Caco-2 (cell line): ENCODE data around the gene CNTF. TPM values are rescaled to one million over a fixed set of nuclear protein-coding genes. Genes with fewer than 3 reads are reported as not detected.

Experiments
- BruUV-seq: library from RNA; stranded (reverse); fragments of 400-500 nt; replicated peaks from 2 replicates; lab custom pipeline; 2021; lab: Mats Ljungman, UMichigan
- CTCF ChIA-PET: fragments of 300-600 bp; sonication (Branson Sonifier 250); formaldehyde crosslinking; loops from one replicate; lab custom pipeline; 2022; ENCODE audit warnings: antibody characterized with exemption; lab: Charles Lee
- POLR2A ChIA-PET: fragments of 300-600 bp; sonication (Branson Sonifier 250); formaldehyde crosslinking; loops from one replicate; lab custom pipeline; 2022; ENCODE audit warnings: antibody characterized with exemption; lab: Charles Lee
- DNase-seq, 2 experiments: peaks; one replicate each; pipeline versions ENCODE4 v3.0.0 to v3.0.0-alpha.2; 2020 to 2022
- H3K27me3 ChIP-seq: replicated peaks from 2 replicates; pipeline ENCODE4 v1.6.0; 2011; ENCODE audit warnings: low read length; ENCODE audit not compliant: control insufficient read depth, insufficient read depth
- H3K36me3 ChIP-seq: 2 replicates; pipeline ENCODE4 v1.5.1; 2011; ENCODE audit warnings: low read length; ENCODE audit not compliant: control insufficient read depth, insufficient read depth
- H3K4me1 ChIP-seq: fragments of 250-450 bp; sonication (Bioruptor Pico); 2 replicates; pipeline ENCODE4 v1.5.1; 2020; ENCODE audit warnings: mild to moderate bottlenecking
- H3K4me3 ChIP-seq: 2 replicates; pipeline ENCODE4 v1.5.1; 2011; ENCODE audit warnings: low read depth, mild to moderate bottlenecking, control low read depth, low read length
- H3K9me3 ChIP-seq: fragments of 250-450 bp; sonication (Bioruptor Pico); 2 replicates; pipeline ENCODE4 v1.5.1; 2020; ENCODE audit warnings: mild to moderate bottlenecking, moderate library complexity
- H3K27ac Mint-ChIP-seq: one replicate; pipeline ENCODE4 v1.8.0; 2022; ENCODE audit warnings: mixed read lengths; ENCODE audit not compliant: unreplicated experiment
- H3K27me3 Mint-ChIP-seq: one replicate; pipeline ENCODE4 v1.8.0; 2022; ENCODE audit warnings: mixed read lengths; ENCODE audit not compliant: insufficient read depth, unreplicated experiment
- H3K36me3 Mint-ChIP-seq: one replicate; pipeline ENCODE4 v1.8.0; 2022; ENCODE audit warnings: mild to moderate bottlenecking, mixed read lengths; ENCODE audit not compliant: insufficient read depth, unreplicated experiment
- H3K4me1 Mint-ChIP-seq: one replicate; pipeline ENCODE4 v1.8.0; 2022; ENCODE audit warnings: low read depth, mixed read lengths; ENCODE audit not compliant: unreplicated experiment
- H3K4me3 Mint-ChIP-seq: one replicate; pipeline ENCODE4 v1.8.0; 2022; ENCODE audit warnings: mild to moderate bottlenecking, moderate library complexity, mixed read lengths; ENCODE audit not compliant: unreplicated experiment
- H3K9me3 Mint-ChIP-seq: one replicate; pipeline ENCODE4 v1.8.0; 2022; ENCODE audit warnings: mixed read lengths; ENCODE audit not compliant: unreplicated experiment
- intact Hi-C: fragments of 100-400 bp; cut with micrococcal nuclease; formaldehyde crosslinking; loops from one replicate; pipeline ENCODE4 v1.10.0; 2022; ENCODE audit not compliant: unreplicated experiment
- total RNA-seq: library from RNA; stranded (reverse); gene quantifications from 2 replicates; pipeline ENCODE4 v1.2.3, GENCODE V29; 2022
- TF ChIP-seq, protein P1 (sequence below), 2 experiments: fragments of 200-600 bp in 1 of 2; IDR thresholded peaks; 1 replicate in 1 of 2; 2 replicates in 1 of 2; pipeline versions ENCODE4 v1.5.1 to v1.8.0; 2011 to 2022; ENCODE audit warnings: antibody characterized with exemption in 1 of 2, control low read depth in 1 of 2, inconsistent platforms in 1 of 2, low read depth in 1 of 2, low read length in 1 of 2, mild to moderate bottlenecking in 1 of 2, moderate library complexity in 1 of 2; ENCODE audit not compliant: insufficient read depth in 1 of 2, severe bottlenecking in 1 of 2, unreplicated experiment in 1 of 2

CNTF gene
- total RNA-seq, 1 experiment from 2014 or later = 3.3 TPM

DNA sequence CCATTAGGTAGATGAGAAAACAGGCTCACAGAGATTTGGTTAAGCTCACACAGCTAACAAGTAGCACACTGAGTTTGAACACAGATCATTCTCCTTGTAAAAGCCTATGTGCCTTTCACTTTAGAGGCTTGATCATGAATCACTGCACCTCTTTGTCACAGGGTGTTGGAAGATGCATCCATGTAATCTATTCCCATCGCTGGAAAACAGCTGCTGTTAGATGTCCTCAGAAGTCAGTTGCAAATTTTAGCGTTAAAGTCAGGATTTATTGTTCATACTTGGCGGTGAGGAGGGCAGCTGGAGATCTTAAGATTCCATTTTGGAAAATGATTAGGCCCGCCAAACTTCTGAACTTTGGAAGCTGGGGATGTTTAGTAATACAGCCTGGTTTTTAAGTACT, 2.6 kb downstream of the CNTF start:
- no peak for DNase-seq
- Mint-ChIP-seq H3K9me3 (no peaks in the 10 kb centered on the region), H3K4me1 (no peaks in the 10 kb centered on the region), H3K36me3 (peaks cover 51% of the 10 kb centered on the region), H3K27ac (no peak overlapping the region), H3K4me3 (no peak overlapping the region), H3K27me3 (no peaks in the 10 kb centered on the region)
- ChIA-PET POLR2A (no interaction called here), CTCF (no interaction called here)
- Histone ChIP-seq H3K9me3 (no peaks in the 10 kb centered on the region), H3K36me3 (peaks cover 3% of the 10 kb centered on the region), H3K4me3 (no peak overlapping the region), H3K27me3 (no peaks in the 10 kb centered on the region), H3K4me1 (no peaks in the 10 kb centered on the region)
- TF ChIP-seq, protein P1, sequence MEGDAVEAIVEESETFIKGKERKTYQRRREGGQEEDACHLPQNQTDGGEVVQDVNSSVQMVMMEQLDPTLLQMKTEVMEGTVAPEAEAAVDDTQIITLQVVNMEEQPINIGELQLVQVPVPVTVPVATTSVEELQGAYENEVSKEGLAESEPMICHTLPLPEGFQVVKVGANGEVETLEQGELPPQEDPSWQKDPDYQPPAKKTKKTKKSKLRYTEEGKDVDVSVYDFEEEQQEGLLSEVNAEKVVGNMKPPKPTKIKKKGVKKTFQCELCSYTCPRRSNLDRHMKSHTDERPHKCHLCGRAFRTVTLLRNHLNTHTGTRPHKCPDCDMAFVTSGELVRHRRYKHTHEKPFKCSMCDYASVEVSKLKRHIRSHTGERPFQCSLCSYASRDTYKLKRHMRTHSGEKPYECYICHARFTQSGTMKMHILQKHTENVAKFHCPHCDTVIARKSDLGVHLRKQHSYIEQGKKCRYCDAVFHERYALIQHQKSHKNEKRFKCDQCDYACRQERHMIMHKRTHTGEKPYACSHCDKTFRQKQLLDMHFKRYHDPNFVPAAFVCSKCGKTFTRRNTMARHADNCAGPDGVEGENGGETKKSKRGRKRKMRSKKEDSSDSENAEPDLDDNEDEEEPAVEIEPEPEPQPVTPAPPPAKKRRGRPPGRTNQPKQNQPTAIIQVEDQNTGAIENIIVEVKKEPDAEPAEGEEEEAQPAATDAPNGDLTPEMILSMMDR (IDR thresholded peaks at IDR 0.05; ENCODE audit: insufficient read depth in 1 of 2, low read depth in 1 of 2, low read length in 1 of 2, severe bottlenecking in 1 of 2, unreplicated experiment in 1 of 2) = no peak
- intact Hi-C loops = no loop called here
- BruUV-seq = no TSS peak

DNA sequence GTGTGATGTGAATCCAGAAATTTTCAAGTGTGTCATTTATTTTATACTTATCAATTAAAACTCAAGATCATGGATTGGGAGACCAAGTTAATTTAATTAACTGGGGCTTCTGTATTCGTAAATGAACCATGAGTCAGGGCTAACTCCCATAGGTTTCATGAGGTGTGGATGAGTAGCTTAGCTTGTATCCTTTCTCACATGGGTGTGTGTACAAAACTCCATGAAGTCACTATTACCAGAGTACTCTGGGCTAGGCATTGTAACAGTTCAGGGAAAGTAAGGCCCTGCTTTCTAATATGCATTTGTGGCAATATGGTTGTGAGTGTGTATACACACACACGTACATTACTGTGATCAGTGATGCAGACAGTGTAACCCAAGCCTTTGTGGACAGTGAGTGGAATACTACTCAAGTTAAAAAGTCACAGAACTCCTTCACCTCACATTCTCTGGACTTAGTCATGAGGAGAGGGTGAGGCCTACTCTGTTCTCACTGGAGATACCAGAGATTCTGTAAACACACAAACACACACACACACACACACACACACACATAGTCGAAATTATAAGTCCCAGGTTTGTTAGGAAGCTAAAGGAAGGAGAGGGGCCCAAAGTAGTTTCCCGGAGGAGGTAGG, 3.5 kb downstream of the CNTF start:
- H3K27me3 ChIP-seq = no peaks in the 10 kb centered on the region
- ChIA-PET POLR2A (no interaction called here), CTCF (no interaction called here)
- intact Hi-C loops = no loop called here
- Mint-ChIP-seq H3K9me3 (no peaks in the 10 kb centered on the region), H3K27me3 (no peaks in the 10 kb centered on the region), H3K27ac (no peak overlapping the region), H3K36me3 (peaks cover 47% of the 10 kb centered on the region), H3K4me3 (no peak overlapping the region), H3K4me1 (no peaks in the 10 kb centered on the region)
- no peaks in the 10 kb centered on the region for H3K4me1 ChIP-seq
- H3K9me3 ChIP-seq = no peaks in the 10 kb centered on the region
- DNase-seq = no peak
- peaks cover 3% of the 10 kb centered on the region for H3K36me3 ChIP-seq
- BruUV-seq = no TSS peak
- TF ChIP-seq, protein P1 (IDR thresholded peaks at IDR 0.05; ENCODE audit: insufficient read depth in 1 of 2, low read depth in 1 of 2, low read length in 1 of 2, severe bottlenecking in 1 of 2, unreplicated experiment in 1 of 2) = no peak
- no peak overlapping the region for H3K4me3 ChIP-seq

DNA sequence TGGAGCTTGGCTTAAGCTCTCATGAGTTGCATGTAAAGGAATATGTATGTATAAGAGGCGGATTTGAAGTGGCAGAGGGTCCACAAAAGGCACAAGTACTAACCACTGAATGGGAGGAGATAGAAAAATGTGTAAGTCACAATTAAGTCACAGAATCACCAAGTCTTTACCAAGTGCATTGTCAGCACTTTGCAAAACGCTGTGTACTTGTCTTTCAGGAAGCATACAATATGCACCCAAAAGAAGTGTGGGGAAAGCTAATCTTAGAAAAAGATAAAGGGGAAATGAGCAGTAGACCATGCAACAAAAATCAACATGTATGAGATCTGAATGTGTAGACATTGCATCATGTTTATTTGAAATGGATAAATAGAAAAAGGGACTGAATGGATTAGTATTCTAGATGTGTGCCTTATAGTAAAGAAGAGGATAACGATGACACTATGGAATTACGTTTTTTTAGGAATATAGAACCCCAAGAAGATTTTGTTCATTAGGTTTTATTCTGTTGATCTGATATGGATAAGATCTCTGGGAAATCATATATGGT, 4.5 kb downstream of the CNTF start:
- no peaks in the 10 kb centered on the region for H3K9me3 Mint-ChIP-seq
- Histone ChIP-seq H3K9me3 (no peaks in the 10 kb centered on the region), H3K27me3 (no peaks in the 10 kb centered on the region), H3K4me3 (no peak overlapping the region), H3K36me3 (peaks cover 3% of the 10 kb centered on the region; the same call in 1 of the 2 replicates), H3K4me1 (no peaks in the 10 kb centered on the region)
- H3K36me3 Mint-ChIP-seq = peaks cover 46% of the 10 kb centered on the region
- H3K4me1 Mint-ChIP-seq = no peaks in the 10 kb centered on the region
- POLR2A ChIA-PET = no interaction called here
- H3K4me3 Mint-ChIP-seq = no peak overlapping the region
- TF ChIP-seq, protein P1 (IDR thresholded peaks at IDR 0.05; ENCODE audit: insufficient read depth in 1 of 2, low read depth in 1 of 2, low read length in 1 of 2, severe bottlenecking in 1 of 2, unreplicated experiment in 1 of 2) = no peak
- CTCF ChIA-PET = no interaction called here
- DNase-seq = no peak
- intact Hi-C loops = no loop called here
- H3K27me3 Mint-ChIP-seq = no peaks in the 10 kb centered on the region
- BruUV-seq = no TSS peak
- no peak overlapping the region for H3K27ac Mint-ChIP-seq
